Ishikawa (cell line): ENCODE results near the gene DOK4.

Experiments
- CEBPB ChIP-seq: IDR thresholded peaks from 2 replicates; pipeline ENCODE4 v1.6.1; 2012
- CREB1 ChIP-seq: IDR thresholded peaks from 2 replicates; pipeline ENCODE4 v1.6.1; 2012; ENCODE audit warnings: low read depth
- EGR1 ChIP-seq: IDR thresholded peaks from 2 replicates; pipeline ENCODE4 v1.6.1; 2012
- EP300 ChIP-seq: IDR thresholded peaks from 2 replicates; pipeline ENCODE4 v1.6.1; 2012; ENCODE audit warnings: borderline replicate concordance
- FOXM1 ChIP-seq: IDR thresholded peaks from 2 replicates; pipeline ENCODE4 v1.6.1; 2012; ENCODE audit warnings: low read depth, borderline replicate concordance
- MAX ChIP-seq: IDR thresholded peaks from 2 replicates; pipeline ENCODE4 v1.6.1; 2012
- NFIC ChIP-seq: IDR thresholded peaks from 2 replicates; pipeline ENCODE4 v1.6.1; 2012
- RAD21 ChIP-seq: IDR thresholded peaks from 2 replicates; pipeline ENCODE4 v1.6.1; 2012; ENCODE audit warnings: low read depth
- REST ChIP-seq: IDR thresholded peaks from 2 replicates; pipeline ENCODE4 v1.6.1; 2012; ENCODE audit warnings: low read depth, mild to moderate bottlenecking
- TAF1 ChIP-seq: IDR thresholded peaks from 2 replicates; pipeline ENCODE4 v1.6.1; 2012; ENCODE audit warnings: low read depth, mild to moderate bottlenecking
- TCF12 ChIP-seq: IDR thresholded peaks from 2 replicates; pipeline ENCODE4 v1.6.1; 2012; ENCODE audit warnings: low read depth
- TEAD4 ChIP-seq: IDR thresholded peaks from 2 replicates; pipeline ENCODE4 v1.6.1; 2012
- USF1 ChIP-seq: IDR thresholded peaks from 2 replicates; pipeline ENCODE4 v1.6.1; 2012
- YY1 ChIP-seq: IDR thresholded peaks from 2 replicates; pipeline ENCODE4 v1.6.1; 2012; ENCODE audit warnings: low read depth
- ZBTB7A ChIP-seq: IDR thresholded peaks from 2 replicates; pipeline ENCODE4 v1.6.1; 2012; ENCODE audit warnings: low read depth

DOK4 gene

GRCh38 chr16:57508035-57508425 lies 21.7 kb upstream of the DOK4 start:
- TF ChIP-seq MAX: no peak
- TF ChIP-seq CEBPB: no peak
- no peak for TF ChIP-seq YY1
- TF ChIP-seq RAD21: no peak
- no peak for TF ChIP-seq FOXM1
- TF ChIP-seq REST: no peak
- TF ChIP-seq NFIC: no peak
- TF ChIP-seq CREB1: no peak
- TF ChIP-seq ZBTB7A: no peak
- TF ChIP-seq EP300: no peak
- no peak for TF ChIP-seq USF1
- TF ChIP-seq EGR1: no peak
- TF ChIP-seq TCF12: no peak

GRCh38 chr16:57507136-57508034 lies 21.1 kb upstream of the DOK4 start:
- TF ChIP-seq CEBPB: no peak
- TF ChIP-seq NFIC: no peak
- no peak for TF ChIP-seq USF1
- TF ChIP-seq ZBTB7A: no peak
- no peak for TF ChIP-seq CREB1
- no peak for TF ChIP-seq EGR1
- no peak for TF ChIP-seq MAX
- no peak for TF ChIP-seq EP300
- no peak for TF ChIP-seq TCF12
- TF ChIP-seq TEAD4: no peak
- no peak for TF ChIP-seq REST
- TF ChIP-seq YY1: no peak

- TF ChIP-seq ZBTB7A (no peak), USF1 (no peak), CEBPB (no peak), TEAD4 (no peak), TCF12 (no peak), TAF1 (no peak), FOXM1 (no peak), NFIC (no peak), EGR1 (no peak), EP300 (no peak), YY1 (no peak)
Measured at GRCh38 chr16:57505169-57505568, 18.9 kb upstream of the DOK4 start.

- no peak for TF ChIP-seq MAX
- no peak for TF ChIP-seq CEBPB
- TF ChIP-seq CREB1: no peak
Measured at GRCh38 chr16:57504491-57504890, 18.2 kb upstream of the DOK4 start.

GRCh38 chr16:57504001-57504400 lies 17.7 kb upstream of the DOK4 start:
- TF ChIP-seq REST (no peak), CREB1 (no peak), NFIC (no peak), CEBPB (no peak), MAX (no peak), RAD21 (no peak), TAF1 (no peak), YY1 (no peak), EGR1 (no peak), EP300 (no peak), USF1 (no peak), FOXM1 (no peak), TCF12 (no peak), ZBTB7A (no peak), TEAD4 (no peak)
